Measurements from ENCODE around the gene SKP2.

DNA sequence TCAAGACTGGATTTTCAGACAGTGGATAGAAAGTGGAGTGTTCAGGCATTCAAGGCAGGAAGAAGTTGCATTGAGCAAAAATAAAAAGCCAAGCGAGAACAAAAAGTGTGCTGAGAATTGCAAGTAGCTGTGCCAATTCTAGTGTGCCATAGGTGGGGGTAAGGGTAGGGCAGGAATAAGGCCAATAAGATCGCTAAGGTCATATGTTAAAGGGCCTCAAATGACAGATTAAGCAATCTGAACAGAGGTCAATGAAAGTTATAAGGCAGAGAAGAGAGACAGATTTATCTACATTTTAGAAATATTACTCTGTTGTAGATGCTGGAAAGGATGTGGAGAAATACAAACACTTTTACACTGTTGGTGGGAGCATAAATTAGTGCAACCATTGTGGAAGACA is 53.4 kb downstream of the SKP2 start:
- TF ChIP-seq, protein P1, sequence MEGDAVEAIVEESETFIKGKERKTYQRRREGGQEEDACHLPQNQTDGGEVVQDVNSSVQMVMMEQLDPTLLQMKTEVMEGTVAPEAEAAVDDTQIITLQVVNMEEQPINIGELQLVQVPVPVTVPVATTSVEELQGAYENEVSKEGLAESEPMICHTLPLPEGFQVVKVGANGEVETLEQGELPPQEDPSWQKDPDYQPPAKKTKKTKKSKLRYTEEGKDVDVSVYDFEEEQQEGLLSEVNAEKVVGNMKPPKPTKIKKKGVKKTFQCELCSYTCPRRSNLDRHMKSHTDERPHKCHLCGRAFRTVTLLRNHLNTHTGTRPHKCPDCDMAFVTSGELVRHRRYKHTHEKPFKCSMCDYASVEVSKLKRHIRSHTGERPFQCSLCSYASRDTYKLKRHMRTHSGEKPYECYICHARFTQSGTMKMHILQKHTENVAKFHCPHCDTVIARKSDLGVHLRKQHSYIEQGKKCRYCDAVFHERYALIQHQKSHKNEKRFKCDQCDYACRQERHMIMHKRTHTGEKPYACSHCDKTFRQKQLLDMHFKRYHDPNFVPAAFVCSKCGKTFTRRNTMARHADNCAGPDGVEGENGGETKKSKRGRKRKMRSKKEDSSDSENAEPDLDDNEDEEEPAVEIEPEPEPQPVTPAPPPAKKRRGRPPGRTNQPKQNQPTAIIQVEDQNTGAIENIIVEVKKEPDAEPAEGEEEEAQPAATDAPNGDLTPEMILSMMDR (IDR thresholded peaks at IDR 0.05), result no peak
- no peak for TF ChIP-seq POLR2A (IDR thresholded peaks at IDR 0.05)

Measured in lower leg skin (tissue), 3 donors.